Renal cortical epithelial cell (primary cell): ENCODE data around the gene PNPLA2. TPM values are rescaled to one million over a fixed set of nuclear protein-coding genes. Genes with fewer than 3 reads are reported as not detected.

Experiments
- DNase-seq: peaks from one replicate; pipeline ENCODE4 v3.0.0-alpha.2; 2011; ENCODE audit warnings: low read depth
- total RNA-seq: library from RNA; depleted of rRNA; stranded (reverse); fragments of >200 nt; gene quantifications from 2 replicates; pipeline ENCODE4 v1.2.3, GENCODE V29; 2014

PNPLA2 gene
- 19.3 and 60.1 TPM in 2 replicates for total RNA-seq

GRCh38 chr11:818396-819128 lies at the start of gene PNPLA2:
TSS of gene PNPLA2 (plus strand) at chr11:818914. CDS start at chr11:819719, 805 bp downstream.
- DNase-seq: peak; percentile 79

GRCh38 chr11:769887-770641 lies 48.6 kb upstream of the PNPLA2 start:
- no peak for DNase-seq

GRCh38 chr11:770642-771616 lies 47.8 kb upstream of the PNPLA2 start:
- DNase-seq: no peak

GRCh38 chr11:771617-772204 lies 47.0 kb upstream of the PNPLA2 start:
- DNase-seq: no peak

- no peak for DNase-seq
Measured at GRCh38 chr11:772429-773390, 46.0 kb upstream of the PNPLA2 start.

- no peak for DNase-seq
Measured at GRCh38 chr11:773425-773824, 45.3 kb upstream of the PNPLA2 start.

- DNase-seq: no peak
Measured at GRCh38 chr11:773830-774229, 44.9 kb upstream of the PNPLA2 start.

- DNase-seq: peak; percentile 33
Measured at GRCh38 chr11:774873-775592, 43.7 kb upstream of the PNPLA2 start.

GRCh38 chr11:776263-776560 lies 42.5 kb upstream of the PNPLA2 start:
- DNase-seq: no peak

GRCh38 chr11:776561-777287 lies 42.0 kb upstream of the PNPLA2 start:
- no peak for DNase-seq

- peak; percentile 56 for DNase-seq
Measured at GRCh38 chr11:777288-778255, 41.1 kb upstream of the PNPLA2 start, which contains the start of gene GATD1. TSS of gene GATD1 (minus strand) at chr11:777487. CDS start at chr11:777462, 25 bp downstream.

GRCh38 chr11:778976-779954 lies 39.4 kb upstream of the PNPLA2 start:
- DNase-seq: no peak

GRCh38 chr11:779955-780532 lies 38.7 kb upstream of the PNPLA2 start:
- no peak for DNase-seq

GRCh38 chr11:782264-783174 lies 36.2 kb upstream of the PNPLA2 start:
- DNase-seq: no peak

- DNase-seq: peak; percentile 46
Measured at GRCh38 chr11:783581-784015, 35.1 kb upstream of the PNPLA2 start.
